MM.1S (cell line): ENCODE results near the gene CTDSPL2.

Experiments
- DNase-seq: peaks from one replicate; pipeline ENCODE4 v3.0.0-alpha.2; 2015
- H2AFZ ChIP-seq: fragments of 300-600 bp; sonication (generic); 2 replicates; pipeline ENCODE4 v1.6.0; 2016; ENCODE audit warnings: antibody characterized with exemption, low read length
- H3F3A ChIP-seq: fragments of 300-600 bp; sonication (generic); 2 replicates; pipeline ENCODE4 v1.6.1; 2016; ENCODE audit warnings: mild to moderate bottlenecking, antibody characterized with exemption, low read length, moderate library complexity, mixed read lengths; ENCODE audit not compliant: insufficient read depth
- H3K27ac ChIP-seq: fragments of 300-600 bp; sonication (generic); 2 replicates; pipeline ENCODE4 v1.5.1; 2016; ENCODE audit warnings: mild to moderate bottlenecking, low read length
- H3K27me3 ChIP-seq: fragments of 300-600 bp; sonication (generic); replicated peaks from 2 replicates; pipeline ENCODE4 v1.6.0; 2016; ENCODE audit warnings: low read length; ENCODE audit not compliant: insufficient read depth
- H3K36me3 ChIP-seq: fragments of 300-600 bp; sonication (generic); replicated peaks from 2 replicates; pipeline ENCODE4 v1.6.1; 2016; ENCODE audit warnings: mild to moderate bottlenecking, low read length, mixed read lengths; ENCODE audit not compliant: insufficient read depth
- H3K4me1 ChIP-seq: fragments of 300-600 bp; sonication (generic); 2 replicates; pipeline ENCODE4 v1.6.1; 2016; ENCODE audit warnings: low read length, mixed read lengths
- H3K4me2 ChIP-seq: fragments of 300-600 bp; sonication (generic); 2 replicates; pipeline ENCODE4 v1.6.0; 2016; ENCODE audit warnings: low read depth, low read length
- H3K4me3 ChIP-seq: fragments of 300-600 bp; sonication (generic); 2 replicates; pipeline ENCODE4 v1.5.1; 2016; ENCODE audit warnings: low read length, mixed read lengths
- H3K79me2 ChIP-seq: fragments of 300-600 bp; sonication (generic); 2 replicates; pipeline ENCODE4 v1.6.1; 2016; ENCODE audit warnings: mixed run types, low read length, mixed read lengths
- H3K9ac ChIP-seq: fragments of 300-600 bp; sonication (generic); 2 replicates; pipeline ENCODE4 v1.6.1; 2016; ENCODE audit warnings: low read length, mixed read lengths
- H3K9me2 ChIP-seq: fragments of 300-600 bp; sonication (generic); replicated peaks from 2 replicates; pipeline ENCODE4 v1.6.1; 2016; ENCODE audit warnings: mild to moderate bottlenecking, low read length, mixed read lengths; ENCODE audit not compliant: insufficient read depth
- H3K9me3 ChIP-seq: fragments of 300-600 bp; sonication (generic); replicated peaks from 2 replicates; pipeline ENCODE4 v1.6.1; 2016; ENCODE audit warnings: mild to moderate bottlenecking, low read length, mixed read lengths; ENCODE audit not compliant: insufficient read depth
- H4K20me1 ChIP-seq: fragments of 300-600 bp; sonication (generic); 2 replicates; pipeline ENCODE4 v1.6.1; 2016; ENCODE audit warnings: mild to moderate bottlenecking, low read length, moderate library complexity, mixed read lengths; ENCODE audit not compliant: insufficient read depth
- CTCF ChIP-seq: fragments of 300-600 bp; sonication (generic); IDR thresholded peaks from 2 replicates; pipeline ENCODE4 v1.5.1; 2016; ENCODE audit warnings: antibody characterized with exemption, low read length, mixed read lengths
- EZH2 ChIP-seq: fragments of 300-600 bp; sonication (generic); optimal IDR thresholded peaks from 2 replicates; pipeline ENCODE3; 2017; ENCODE audit warnings: low read depth, mild to moderate bottlenecking, antibody characterized with exemption, low read length, mixed read lengths
- EZH2phosphoT487 ChIP-seq: fragments of 300-600 bp; sonication (generic); IDR thresholded peaks from 2 replicates; pipeline ENCODE4 v1.6.1; 2018; ENCODE audit warnings: antibody characterized with exemption, low read length

The CTDSPL2 gene

GRCh38 chr15:44427756-44428724 is 611 bp downstream of the CTDSPL2 start:
- Histone ChIP-seq H3K9me2 (no peaks in the 10 kb centered on the region), H3K27me3 (no peaks in the 10 kb centered on the region), H3K9me3 (no peaks in the 10 kb centered on the region), H3K4me3 (peak overlapping the region; percentile 95), H3K79me2 (peaks cover 57% of the 10 kb centered on the region), H3K4me2 (peak overlapping the region; percentile 80), H3K4me1 (0 out of 2 replicates have a peak, but pooled peaks cover 4% of the 10 kb centered on the region), H2AFZ (peak overlapping the region; percentile 83), H3K36me3 (no peaks in the 10 kb centered on the region; the same call in 1 of the 2 replicates), H4K20me1 (peaks cover 11% of the 10 kb centered on the region; the same call in 1 of the 2 replicates), H3F3A (peaks cover 19% of the 10 kb centered on the region), H3K27ac (peak overlapping the region; percentile 92), H3K9ac (peak overlapping the region; percentile 96)
- peak; percentile 59 for DNase-seq
- peak; percentile 23 for TF ChIP-seq CTCF
- TF ChIP-seq EZH2, result no peak

- Histone ChIP-seq H3K9me3 (no peaks in the 10 kb centered on the region), H3K4me2 (no peak overlapping the region), H3K79me2 (peaks cover 100% of the 10 kb centered on the region), H3F3A (no peaks in the 10 kb centered on the region), H3K4me1 (no peaks in the 10 kb centered on the region), H3K4me3 (no peak overlapping the region), H2AFZ (no peak overlapping the region), H4K20me1 (peaks cover 41% of the 10 kb centered on the region), H3K9me2 (no peaks in the 10 kb centered on the region), H3K27me3 (no peaks in the 10 kb centered on the region), H3K36me3 (no peaks in the 10 kb centered on the region; the same call in 1 of the 2 replicates), H3K9ac (no peak overlapping the region), H3K27ac (no peak overlapping the region)
- TF ChIP-seq EZH2phosphoT487 (no peak), CTCF (no peak), EZH2 (no peak)
- DNase-seq, result no peak
These were observed 8.7 kb downstream of the CTDSPL2 start for GRCh38 chr15:44435893-44436667.

GRCh38 chr15:44438402-44438801 is 11.0 kb downstream of the CTDSPL2 start:
- no peak overlapping the region for H3K9ac ChIP-seq
- H4K20me1 ChIP-seq, result peaks cover 46% of the 10 kb centered on the region
- no peaks in the 10 kb centered on the region for H3F3A ChIP-seq
- H3K4me2 ChIP-seq, result no peak overlapping the region
- DNase-seq, result no peak
- H3K79me2 ChIP-seq, result peaks cover 100% of the 10 kb centered on the region
- H3K4me3 ChIP-seq, result no peak overlapping the region
- H3K9me3 ChIP-seq, result no peaks in the 10 kb centered on the region
- no peaks in the 10 kb centered on the region for H3K36me3 ChIP-seq
- no peak overlapping the region for H2AFZ ChIP-seq
- TF ChIP-seq EZH2 (no peak), CTCF (no peak), EZH2phosphoT487 (no peak)
- H3K27ac ChIP-seq, result no peak overlapping the region
- no peaks in the 10 kb centered on the region for H3K4me1 ChIP-seq
- H3K27me3 ChIP-seq, result no peaks in the 10 kb centered on the region
- no peaks in the 10 kb centered on the region for H3K9me2 ChIP-seq
